Hepatocyte (in vitro differentiated cells): ENCODE data around the gene HCRTR1.

ENCODE experiments used
- CTCF ChIP-seq: fragments of 200-600 bp; sonication (generic); IDR thresholded peaks from 2 replicates; pipeline ENCODE4 v1.5.1; 2016; ENCODE audit warnings: antibody characterized with exemption, mild to moderate bottlenecking; ENCODE audit not compliant: poor library complexity
- EZH2 ChIP-seq: fragments of 200-600 bp; sonication (generic); IDR thresholded peaks from 2 replicates; pipeline ENCODE4 v1.6.1; 2016; ENCODE audit warnings: antibody characterized with exemption, mild to moderate bottlenecking, borderline replicate concordance

DNA sequence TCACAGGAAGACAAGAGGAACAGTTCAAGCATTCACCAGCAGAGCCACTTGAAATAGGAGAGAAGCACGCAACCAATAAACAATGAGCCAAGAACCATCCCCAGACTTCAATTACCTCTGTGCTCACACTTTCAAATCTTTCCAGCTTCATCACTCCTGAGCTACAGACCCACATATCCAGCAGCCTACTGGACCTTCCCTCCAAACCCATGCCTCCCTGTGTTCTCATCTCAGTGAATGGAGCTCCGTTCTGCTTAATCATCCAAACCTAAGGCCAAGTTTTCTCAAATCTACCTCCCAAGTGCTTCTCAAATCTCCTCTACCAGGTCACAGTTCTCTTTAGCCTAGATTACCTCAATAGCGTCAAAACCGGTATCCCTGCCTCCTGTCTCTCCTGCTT is 23.5 kb downstream of the HCRTR1 start:
- no peak for TF ChIP-seq CTCF
- no peak for TF ChIP-seq EZH2
